WTC11 (cell line): Measurements from ENCODE around the gene TSEN15. TPM values are rescaled to one million over a fixed set of nuclear protein-coding genes. Genes with fewer than 3 reads are reported as not detected.

Experiments used
- ATAC-seq: fragments of 200-7000 bp; cut with Tn5 transposase; 2 replicates; pipeline ENCODE4 v1.10.0; 2021; ENCODE audit warnings: mild to moderate bottlenecking, moderate library complexity
- CTCF ChIA-PET: fragments of 300-600 bp; sonication (Branson Sonifier 250); formaldehyde crosslinking; loops from one replicate; lab custom pipeline; 2021; ENCODE audit warnings: antibody characterized with exemption; lab: Charles Lee
- POLR2A ChIA-PET: fragments of 350-600 bp; sonication (Branson Sonifier 250); formaldehyde crosslinking; loops from one replicate; lab custom pipeline; 2021; ENCODE audit warnings: antibody characterized with exemption; lab: Charles Lee
- DNase-seq: peaks from one replicate; pipeline ENCODE4 v3.0.0; 2021; ENCODE audit warnings: low spot score
- H3K27ac Mint-ChIP-seq: 2 replicates; pipeline ENCODE4 v1.8.0; 2021; ENCODE audit warnings: mixed read lengths
- H3K27me3 Mint-ChIP-seq: 2 replicates; pipeline ENCODE4 v1.8.0; 2021; ENCODE audit warnings: low read depth, mild to moderate bottlenecking, moderate library complexity, mixed read lengths
- H3K36me3 Mint-ChIP-seq: 2 replicates; pipeline ENCODE4 v1.8.0; 2021; ENCODE audit warnings: mixed read lengths
- H3K4me1 Mint-ChIP-seq: 2 replicates; pipeline ENCODE4 v1.8.0; 2022; ENCODE audit warnings: mixed read lengths
- H3K4me3 Mint-ChIP-seq: 2 replicates; pipeline ENCODE4 v1.8.0; 2021; ENCODE audit warnings: mild to moderate bottlenecking, moderate library complexity, mixed read lengths
- H3K9me3 Mint-ChIP-seq: 2 replicates; pipeline ENCODE4 v1.8.0; 2021; ENCODE audit warnings: mixed read lengths
- ELF4 ChIP-seq: sonication (generic); formaldehyde crosslinking; IDR thresholded peaks from 2 replicates; pipeline ENCODE4 v1.8.1; 2022; ENCODE audit warnings: low read depth, mild to moderate bottlenecking, moderate library complexity, missing genetic modification reagents
- ESRRA ChIP-seq: sonication (generic); formaldehyde crosslinking; IDR thresholded peaks from 2 replicates; pipeline ENCODE4 v1.8.1; 2022; ENCODE audit warnings: mild to moderate bottlenecking, missing genetic modification reagents, borderline replicate concordance
- ETV6 ChIP-seq: sonication (generic); formaldehyde crosslinking; IDR thresholded peaks from 2 replicates; pipeline ENCODE4 v1.8.1; 2022; ENCODE audit warnings: mild to moderate bottlenecking, missing genetic modification reagents
- GRHL2 ChIP-seq: fragments of 250-450 bp; sonication (Bioruptor Pico); IDR thresholded peaks from 2 replicates; pipeline ENCODE4 v1.8.0; 2022; ENCODE audit warnings: mild to moderate bottlenecking, moderate library complexity; ENCODE audit not compliant: insufficient replicate concordance, severe bottlenecking
- GTF2I ChIP-seq: fragments of 250-450 bp; sonication (Bioruptor Pico); conservative IDR thresholded peaks from 2 replicates; pipeline ENCODE4 v1.4.0; 2021; ENCODE audit warnings: mild to moderate bottlenecking
- HMGA2 ChIP-seq: fragments of 250-450 bp; sonication (Bioruptor Pico); IDR thresholded peaks from 2 replicates; pipeline ENCODE4 v1.4.0; 2021; ENCODE audit warnings: mild to moderate bottlenecking, moderate library complexity
- JAZF1 ChIP-seq: fragments of 250-450 bp; sonication (Bioruptor Pico); IDR thresholded peaks from 2 replicates; pipeline ENCODE4 v1.9.0; 2021; ENCODE audit warnings: moderate library complexity, mild to moderate bottlenecking, inconsistent platforms
- JUN ChIP-seq: sonication (generic); formaldehyde crosslinking; IDR thresholded peaks from 2 replicates; pipeline ENCODE4 v1.8.0; 2023; ENCODE audit warnings: mild to moderate bottlenecking, missing genetic modification reagents
- MXD4 ChIP-seq: fragments of 250-450 bp; sonication (Bioruptor Pico); IDR thresholded peaks from 2 replicates; pipeline ENCODE4 v1.8.0; 2021; ENCODE audit warnings: mild to moderate bottlenecking, moderate library complexity, borderline replicate concordance
- NR1H2 ChIP-seq: sonication (generic); formaldehyde crosslinking; IDR thresholded peaks from 2 replicates; pipeline ENCODE4 v1.9.0; 2021; ENCODE audit warnings: mild to moderate bottlenecking, moderate library complexity, missing genetic modification reagents
- SOX15 ChIP-seq: fragments of 250-450 bp; sonication (Bioruptor Pico); IDR thresholded peaks from 2 replicates; pipeline ENCODE4 v1.9.0; 2021; ENCODE audit warnings: mild to moderate bottlenecking
- SP1 ChIP-seq: sonication (generic); formaldehyde crosslinking; conservative IDR thresholded peaks from 2 replicates; pipeline ENCODE4 v1.8.1; 2022; ENCODE audit warnings: missing genetic modification reagents
- TEAD4 ChIP-seq: sonication (generic); formaldehyde crosslinking; IDR thresholded peaks from 2 replicates; pipeline ENCODE4 v1.8.0; 2022; ENCODE audit warnings: mild to moderate bottlenecking, missing genetic modification reagents
- TP53 ChIP-seq: sonication (generic); formaldehyde crosslinking; IDR thresholded peaks from 2 replicates; pipeline ENCODE4 v1.8.1; 2023; ENCODE audit warnings: mild to moderate bottlenecking, missing genetic modification reagents
- ZNF263 ChIP-seq: sonication (generic); formaldehyde crosslinking; IDR thresholded peaks from 2 replicates; pipeline ENCODE4 v1.8.1; 2022; ENCODE audit warnings: low read depth, mild to moderate bottlenecking, moderate library complexity, missing genetic modification reagents
- ZNF396 ChIP-seq: fragments of 250-450 bp; sonication (Bioruptor Pico); IDR thresholded peaks from 2 replicates; pipeline ENCODE4 v1.8.0; 2021; ENCODE audit warnings: mild to moderate bottlenecking, moderate library complexity, borderline replicate concordance
- ZNF671 ChIP-seq: fragments of 250-450 bp; sonication (Bioruptor Pico); IDR thresholded peaks from 2 replicates; pipeline ENCODE4 v1.8.0; 2021; ENCODE audit warnings: mild to moderate bottlenecking
- total RNA-seq: library from RNA; stranded (reverse); gene quantifications from 3 replicates; pipeline ENCODE4 v1.2.3, GENCODE V29; 2021
- TF ChIP-seq, protein P1 (sequence below): sonication (generic); formaldehyde crosslinking; IDR thresholded peaks from 2 replicates; pipeline ENCODE4 v1.8.1; 2022; ENCODE audit warnings: low read depth, missing genetic modification reagents, borderline replicate concordance
- TF ChIP-seq, protein P2 (sequence below): sonication (generic); formaldehyde crosslinking; IDR thresholded peaks from 2 replicates; pipeline ENCODE4 v1.8.1; 2023; ENCODE audit warnings: mild to moderate bottlenecking, missing genetic modification reagents
- TF ChIP-seq, protein P3 (sequence below): sonication (generic); formaldehyde crosslinking; IDR thresholded peaks from 2 replicates; pipeline ENCODE4 v1.8.0; 2023; ENCODE audit warnings: missing genetic modification reagents, mild to moderate bottlenecking, borderline replicate concordance
- TF ChIP-seq, protein P4 (sequence below): fragments of 250-450 bp; sonication (Bioruptor Pico); IDR thresholded peaks from 2 replicates; pipeline ENCODE4 v1.8.0; 2021; ENCODE audit warnings: mild to moderate bottlenecking

Gene TSEN15
- total RNA-seq, 1 experiment from 2014 or later, result 23.8 TPM

DNA sequence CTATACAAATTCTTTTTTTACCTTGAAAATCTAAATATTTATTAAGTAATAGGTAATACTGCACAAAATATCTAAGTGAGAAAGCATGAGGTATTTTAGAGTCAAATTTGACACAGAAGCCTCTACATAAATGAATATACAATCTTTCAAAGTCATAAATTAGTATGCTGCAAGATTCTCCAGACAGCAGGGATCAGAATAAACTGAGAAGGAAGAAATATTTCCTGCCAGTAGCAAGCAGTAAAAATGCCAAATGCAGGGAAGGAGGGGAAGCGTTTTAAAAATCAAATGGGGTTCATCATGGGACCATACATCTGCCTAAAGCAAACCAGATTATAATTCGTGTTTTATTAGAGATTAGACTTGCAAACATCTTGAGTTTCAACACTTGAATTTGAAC is 32.9 kb upstream of the TSEN15 start (continued):
- TF ChIP-seq, protein P1, sequence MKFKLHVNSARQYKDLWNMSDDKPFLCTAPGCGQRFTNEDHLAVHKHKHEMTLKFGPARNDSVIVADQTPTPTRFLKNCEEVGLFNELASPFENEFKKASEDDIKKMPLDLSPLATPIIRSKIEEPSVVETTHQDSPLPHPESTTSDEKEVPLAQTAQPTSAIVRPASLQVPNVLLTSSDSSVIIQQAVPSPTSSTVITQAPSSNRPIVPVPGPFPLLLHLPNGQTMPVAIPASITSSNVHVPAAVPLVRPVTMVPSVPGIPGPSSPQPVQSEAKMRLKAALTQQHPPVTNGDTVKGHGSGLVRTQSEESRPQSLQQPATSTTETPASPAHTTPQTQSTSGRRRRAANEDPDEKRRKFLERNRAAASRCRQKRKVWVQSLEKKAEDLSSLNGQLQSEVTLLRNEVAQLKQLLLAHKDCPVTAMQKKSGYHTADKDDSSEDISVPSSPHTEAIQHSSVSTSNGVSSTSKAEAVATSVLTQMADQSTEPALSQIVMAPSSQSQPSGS (CRISPR knock-in tag), result no peak
- no peak for TF ChIP-seq NR1H2
- no peak for TF ChIP-seq JUN (CRISPR knock-in tag)

DNA sequence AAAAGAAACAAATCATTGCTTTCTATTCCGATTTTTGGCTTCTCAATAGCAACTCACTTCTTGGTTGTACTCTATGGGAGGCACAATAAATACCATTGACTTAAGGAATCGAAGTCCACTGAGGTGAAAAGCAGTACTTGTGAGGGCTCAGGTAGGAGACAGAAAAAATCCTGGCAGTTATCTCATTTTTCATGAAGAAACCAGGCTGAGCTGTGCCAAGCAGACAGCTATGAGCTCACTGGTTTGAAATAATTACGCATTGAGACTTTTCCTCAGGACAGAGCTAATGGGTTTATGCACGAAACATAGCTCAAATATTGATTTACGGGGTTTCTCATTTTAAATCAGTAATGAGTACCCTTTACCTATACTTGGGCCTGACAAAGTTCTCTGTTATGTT is 32.5 kb upstream of the TSEN15 start:
- Mint-ChIP-seq H3K36me3 (no peaks in the 10 kb centered on the region), H3K4me1 (peaks cover 15% of the 10 kb centered on the region), H3K4me3 (no peak overlapping the region), H3K9me3 (peaks cover 3% of the 10 kb centered on the region; the same call in 1 of the 2 replicates), H3K27ac (no peak overlapping the region), H3K27me3 (peaks cover 10% of the 10 kb centered on the region)
- TF ChIP-seq, protein P2, sequence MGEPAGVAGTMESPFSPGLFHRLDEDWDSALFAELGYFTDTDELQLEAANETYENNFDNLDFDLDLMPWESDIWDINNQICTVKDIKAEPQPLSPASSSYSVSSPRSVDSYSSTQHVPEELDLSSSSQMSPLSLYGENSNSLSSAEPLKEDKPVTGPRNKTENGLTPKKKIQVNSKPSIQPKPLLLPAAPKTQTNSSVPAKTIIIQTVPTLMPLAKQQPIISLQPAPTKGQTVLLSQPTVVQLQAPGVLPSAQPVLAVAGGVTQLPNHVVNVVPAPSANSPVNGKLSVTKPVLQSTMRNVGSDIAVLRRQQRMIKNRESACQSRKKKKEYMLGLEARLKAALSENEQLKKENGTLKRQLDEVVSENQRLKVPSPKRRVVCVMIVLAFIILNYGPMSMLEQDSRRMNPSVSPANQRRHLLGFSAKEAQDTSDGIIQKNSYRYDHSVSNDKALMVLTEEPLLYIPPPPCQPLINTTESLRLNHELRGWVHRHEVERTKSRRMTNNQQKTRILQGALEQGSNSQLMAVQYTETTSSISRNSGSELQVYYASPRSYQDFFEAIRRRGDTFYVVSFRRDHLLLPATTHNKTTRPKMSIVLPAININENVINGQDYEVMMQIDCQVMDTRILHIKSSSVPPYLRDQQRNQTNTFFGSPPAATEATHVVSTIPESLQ (CRISPR knock-in tag), result no peak
- no peak for TF ChIP-seq ZNF263 (CRISPR knock-in tag)
- no peak for TF ChIP-seq ESRRA
- no peak for TF ChIP-seq SOX15 (CRISPR knock-in tag)
- no peak for TF ChIP-seq MXD4 (CRISPR knock-in tag)
- no peak for TF ChIP-seq GRHL2
- TF ChIP-seq ZNF671 (CRISPR knock-in tag), result no peak
- TF ChIP-seq ETV6 (CRISPR knock-in tag), result no peak
- no peak for TF ChIP-seq ELF4 (CRISPR knock-in tag)
- no peak for TF ChIP-seq TP53 (CRISPR knock-in tag)
- TF ChIP-seq SP1 (CRISPR knock-in tag), result no peak
- TF ChIP-seq, protein P3, sequence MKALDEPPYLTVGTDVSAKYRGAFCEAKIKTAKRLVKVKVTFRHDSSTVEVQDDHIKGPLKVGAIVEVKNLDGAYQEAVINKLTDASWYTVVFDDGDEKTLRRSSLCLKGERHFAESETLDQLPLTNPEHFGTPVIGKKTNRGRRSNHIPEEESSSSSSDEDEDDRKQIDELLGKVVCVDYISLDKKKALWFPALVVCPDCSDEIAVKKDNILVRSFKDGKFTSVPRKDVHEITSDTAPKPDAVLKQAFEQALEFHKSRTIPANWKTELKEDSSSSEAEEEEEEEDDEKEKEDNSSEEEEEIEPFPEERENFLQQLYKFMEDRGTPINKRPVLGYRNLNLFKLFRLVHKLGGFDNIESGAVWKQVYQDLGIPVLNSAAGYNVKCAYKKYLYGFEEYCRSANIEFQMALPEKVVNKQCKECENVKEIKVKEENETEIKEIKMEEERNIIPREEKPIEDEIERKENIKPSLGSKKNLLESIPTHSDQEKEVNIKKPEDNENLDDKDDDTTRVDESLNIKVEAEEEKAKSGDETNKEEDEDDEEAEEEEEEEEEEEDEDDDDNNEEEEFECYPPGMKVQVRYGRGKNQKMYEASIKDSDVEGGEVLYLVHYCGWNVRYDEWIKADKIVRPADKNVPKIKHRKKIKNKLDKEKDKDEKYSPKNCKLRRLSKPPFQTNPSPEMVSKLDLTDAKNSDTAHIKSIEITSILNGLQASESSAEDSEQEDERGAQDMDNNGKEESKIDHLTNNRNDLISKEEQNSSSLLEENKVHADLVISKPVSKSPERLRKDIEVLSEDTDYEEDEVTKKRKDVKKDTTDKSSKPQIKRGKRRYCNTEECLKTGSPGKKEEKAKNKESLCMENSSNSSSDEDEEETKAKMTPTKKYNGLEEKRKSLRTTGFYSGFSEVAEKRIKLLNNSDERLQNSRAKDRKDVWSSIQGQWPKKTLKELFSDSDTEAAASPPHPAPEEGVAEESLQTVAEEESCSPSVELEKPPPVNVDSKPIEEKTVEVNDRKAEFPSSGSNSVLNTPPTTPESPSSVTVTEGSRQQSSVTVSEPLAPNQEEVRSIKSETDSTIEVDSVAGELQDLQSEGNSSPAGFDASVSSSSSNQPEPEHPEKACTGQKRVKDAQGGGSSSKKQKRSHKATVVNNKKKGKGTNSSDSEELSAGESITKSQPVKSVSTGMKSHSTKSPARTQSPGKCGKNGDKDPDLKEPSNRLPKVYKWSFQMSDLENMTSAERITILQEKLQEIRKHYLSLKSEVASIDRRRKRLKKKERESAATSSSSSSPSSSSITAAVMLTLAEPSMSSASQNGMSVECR (CRISPR knock-in tag), result no peak
- TF ChIP-seq, protein P4, sequence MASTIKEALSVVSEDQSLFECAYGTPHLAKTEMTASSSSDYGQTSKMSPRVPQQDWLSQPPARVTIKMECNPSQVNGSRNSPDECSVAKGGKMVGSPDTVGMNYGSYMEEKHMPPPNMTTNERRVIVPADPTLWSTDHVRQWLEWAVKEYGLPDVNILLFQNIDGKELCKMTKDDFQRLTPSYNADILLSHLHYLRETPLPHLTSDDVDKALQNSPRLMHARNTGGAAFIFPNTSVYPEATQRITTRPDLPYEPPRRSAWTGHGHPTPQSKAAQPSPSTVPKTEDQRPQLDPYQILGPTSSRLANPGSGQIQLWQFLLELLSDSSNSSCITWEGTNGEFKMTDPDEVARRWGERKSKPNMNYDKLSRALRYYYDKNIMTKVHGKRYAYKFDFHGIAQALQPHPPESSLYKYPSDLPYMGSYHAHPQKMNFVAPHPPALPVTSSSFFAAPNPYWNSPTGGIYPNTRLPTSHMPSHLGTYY (CRISPR knock-in tag), result no peak
- no peak for TF ChIP-seq HMGA2 (CRISPR knock-in tag)
- no peak for TF ChIP-seq TEAD4 (CRISPR knock-in tag)
- TF ChIP-seq GTF2I (CRISPR knock-in tag), result no peak
- TF ChIP-seq JAZF1 (CRISPR knock-in tag), result no peak
- TF ChIP-seq ZNF396 (CRISPR knock-in tag), result no peak
- no peak for TF ChIP-seq JUN (CRISPR knock-in tag)
- ATAC-seq (no peak), DNase-seq (no peak)
- ChIA-PET CTCF (no interaction called here), POLR2A (interaction anchor here (0.6 kb wide), 1 partner anchor 24 kb away, joined by 4 read pairs; no protein-coding TSS in a partner anchor)
